Transverse colon (tissue), 4 donors: ENCODE results near the gene CABP7.

Experiments
- CTCF ChIP-seq, 5 experiments: fragments of 200-600 bp in 3 of 5; fragments of 450-650 bp in 2 of 5; sonication (generic) in 3 of 5; IDR thresholded peaks; 1 replicate in 2 of 5; 2 replicates in 3 of 5; pipeline ENCODE4 v1.5.1; 2016 to 2017; ENCODE audit warnings: antibody characterized with exemption in 5 of 5, inconsistent platforms in 3 of 5, mild to moderate bottlenecking in 2 of 5, moderate library complexity in 1 of 5
- EP300 ChIP-seq: sonication (generic); formaldehyde crosslinking; IDR thresholded peaks from one replicate; pipeline ENCODE4 v1.6.1; 2017; ENCODE audit warnings: antibody characterized with exemption, low read depth
- POLR2AphosphoS5 ChIP-seq, 3 donors: sonication (generic); formaldehyde crosslinking; IDR thresholded peaks; one replicate each; pipeline ENCODE4 v1.6.1; 2016; ENCODE audit warnings: antibody characterized with exemption in 3 of 3

GRCh38 chr22:29674121-29674520, 45.7 kb upstream of the CABP7 start:
- TF ChIP-seq POLR2AphosphoS5 (IDR thresholded peaks at IDR 0.05): no peak
- TF ChIP-seq CTCF (IDR thresholded peaks at IDR 0.05): no peak
- no peak for TF ChIP-seq EP300
